HCT116 (cell line): ENCODE measurements around the gene TTYH2. TPM values are rescaled to one million over a fixed set of nuclear protein-coding genes. Genes with fewer than 3 reads are reported as not detected.

Experiments used
- ATAC-seq: fragments of 200-7000 bp; cut with Tn5 transposase; 2 replicates; pipeline ENCODE4 v1.9.1; 2020; ENCODE audit warnings: mild to moderate bottlenecking, moderate library complexity
- BruUV-seq: library from RNA; stranded (reverse); fragments of 400-500 nt; replicated peaks from 2 replicates; lab custom pipeline; 2021; lab: Mats Ljungman, UMichigan
- CTCF ChIA-PET: fragments of 300-600 bp; sonication (Branson Sonifier 250); formaldehyde crosslinking; loops from one replicate; lab custom pipeline; 2021; ENCODE audit warnings: antibody characterized with exemption; lab: Charles Lee
- POLR2A ChIA-PET: fragments of 300-600, 350-600 bp; sonication (Branson Sonifier 250); formaldehyde crosslinking; loops from one replicate; lab custom pipeline; 2021; ENCODE audit warnings: antibody characterized with exemption; lab: Charles Lee
- RAD21 ChIA-PET, 2 experiments: fragments of 300-600 bp; sonication (Branson Sonifier 250); formaldehyde crosslinking; loops; one replicate each; lab custom pipeline; 2023; ENCODE audit warnings: low total read pairs in 2 of 2; ENCODE audit not compliant: uncharacterized antibody in 2 of 2, unreplicated experiment in 2 of 2, low non-redundant PET in 1 of 2; lab: Charles Lee
- DNase-seq: peaks from one replicate; pipeline ENCODE4 v3.0.0-alpha.2; 2010; ENCODE audit warnings: low read depth, low spot score
- H2AFZ ChIP-seq: fragments of 200-600 bp; shearing (Covaris generic), sonication (generic); 2 replicates; pipeline ENCODE4 v1.6.1; 2017; ENCODE audit warnings: low read depth, mixed run types, mixed read lengths, antibody characterized with exemption, low read length; ENCODE audit not compliant: poor library complexity, severe bottlenecking
- H3K27ac ChIP-seq: 2 replicates; pipeline ENCODE4 v1.5.1; 2012; ENCODE audit warnings: low read depth, low read length
- H3K27me3 ChIP-seq: fragments of 200-600 bp; sonication (generic); 2 replicates; pipeline ENCODE4 v1.6.1; 2016; ENCODE audit warnings: mixed run types, low read length, mixed read lengths; ENCODE audit not compliant: insufficient read depth
- H3K36me3 ChIP-seq, 2 experiments: fragments of 200-500 bp in 1 of 2; fragments of 200-600 bp in 1 of 2; sonication (Bioruptor generic) in 1 of 2; sonication (generic) in 1 of 2; 2 replicates each; pipeline versions ENCODE4 v1.5.1 to v1.6.1; 2014 to 2016; ENCODE audit warnings: low read length in 2 of 2, inconsistent platforms in 1 of 2, mixed read lengths in 1 of 2, mixed run types in 1 of 2; ENCODE audit not compliant: insufficient read depth in 2 of 2, control insufficient read depth in 1 of 2
- H3K4me1 ChIP-seq, 2 experiments: fragments of 200-600 bp in 1 of 2; sonication (generic) in 1 of 2; 2 replicates each; pipeline versions ENCODE4 v1.5.1 to v1.6.1; 2012 to 2017; ENCODE audit warnings: low read length in 2 of 2, inconsistent platforms in 1 of 2, mild to moderate bottlenecking in 1 of 2, mixed read lengths in 1 of 2, mixed run types in 1 of 2, moderate library complexity in 1 of 2; ENCODE audit not compliant: insufficient read depth in 2 of 2, control insufficient read depth in 1 of 2
- H3K4me2 ChIP-seq: fragments of 200-600 bp; sonication (generic); 2 replicates; pipeline ENCODE4 v1.6.1; 2017; ENCODE audit warnings: mixed run types, low read length, mixed read lengths
- H3K4me3 ChIP-seq, 2 experiments: fragments of 200-600 bp in 1 of 2; sonication (generic) in 1 of 2; replicated peaks in 1 of 2; 2 replicates each; pipeline ENCODE4 v1.5.1; 2011 to 2016; ENCODE audit warnings: low read length in 2 of 2, control low read depth in 1 of 2, low read depth in 1 of 2, mild to moderate bottlenecking in 1 of 2, mixed read lengths in 1 of 2, mixed run types in 1 of 2
- H3K79me2 ChIP-seq: fragments of 200-600 bp; sonication (generic); 2 replicates; pipeline ENCODE4 v1.6.1; 2017; ENCODE audit warnings: mild to moderate bottlenecking, mixed run types, low read length, moderate library complexity, mixed read lengths; ENCODE audit not compliant: insufficient read depth
- H3K9ac ChIP-seq: fragments of 200-600 bp; sonication (generic); 2 replicates; pipeline ENCODE4 v1.6.1; 2016; ENCODE audit warnings: low read length, mixed read lengths
- H3K9me2 ChIP-seq: fragments of 200-600 bp; sonication (generic), shearing (Covaris generic); 2 replicates; pipeline ENCODE4 v1.6.1; 2017; ENCODE audit warnings: mixed run types, mild to moderate bottlenecking, moderate library complexity; ENCODE audit not compliant: insufficient read depth
- H3K9me3 ChIP-seq, 2 experiments: fragments of 200-500 bp in 1 of 2; fragments of 200-600 bp in 1 of 2; sonication (Bioruptor generic) in 1 of 2; sonication (generic) in 1 of 2; 2 replicates each; pipeline ENCODE4 v1.6.1; 2014 to 2017; ENCODE audit warnings: low read length in 2 of 2, mixed read lengths in 2 of 2, inconsistent platforms in 1 of 2, low read depth in 1 of 2, mild to moderate bottlenecking in 1 of 2, mixed run types in 1 of 2, moderate library complexity in 1 of 2; ENCODE audit not compliant: control insufficient read depth in 1 of 2, insufficient read depth in 1 of 2
- H4K20me1 ChIP-seq: fragments of 200-600 bp; sonication (generic), shearing (Covaris generic); 2 replicates; pipeline ENCODE4 v1.6.1; 2017; ENCODE audit warnings: mixed run types, mild to moderate bottlenecking, moderate library complexity; ENCODE audit not compliant: insufficient read depth
- CBX3 ChIP-seq: IDR thresholded peaks from 2 replicates; pipeline ENCODE4 v1.6.1; 2012; ENCODE audit warnings: low read depth
- CEBPB ChIP-seq: IDR thresholded peaks from 2 replicates; pipeline ENCODE4 v1.6.1; 2012; ENCODE audit warnings: low read depth
- EGR1 ChIP-seq: IDR thresholded peaks from 2 replicates; pipeline ENCODE4 v1.6.1; 2012; ENCODE audit warnings: low read depth
- EZH2 ChIP-seq: fragments of 200-600 bp; sonication (generic); IDR thresholded peaks from 2 replicates; pipeline ENCODE4 v1.6.1; 2017; ENCODE audit warnings: antibody characterized with exemption, mixed run types
- RAD21 ChIP-seq: IDR thresholded peaks from 2 replicates; pipeline ENCODE4 v1.6.1; 2012; ENCODE audit warnings: low read depth, mild to moderate bottlenecking
- YY1 ChIP-seq: IDR thresholded peaks from 2 replicates; pipeline ENCODE4 v1.6.1; 2011; ENCODE audit warnings: low read length, low read depth, moderate library complexity, mild to moderate bottlenecking; ENCODE audit not compliant: insufficient replicate concordance; ENCODE audit errors: extremely low read depth
- ZFX ChIP-seq: fragments of 450-650 bp; IDR thresholded peaks from 2 replicates; pipeline ENCODE4 v1.6.1; 2017
- intact Hi-C: fragments of 100-400 bp; cut with micrococcal nuclease; formaldehyde crosslinking; loops from 2 replicates; pipeline ENCODE4 v1.10.0; 2022
- total RNA-seq: library from RNA; stranded (reverse); gene quantifications from one replicate; pipeline ENCODE4 v1.2.1, GENCODE V29; 2021; ENCODE audit not compliant: unreplicated experiment

TTYH2 gene
- total RNA-seq, 1 experiment from 2014 or later, result 10.8 TPM

DNA sequence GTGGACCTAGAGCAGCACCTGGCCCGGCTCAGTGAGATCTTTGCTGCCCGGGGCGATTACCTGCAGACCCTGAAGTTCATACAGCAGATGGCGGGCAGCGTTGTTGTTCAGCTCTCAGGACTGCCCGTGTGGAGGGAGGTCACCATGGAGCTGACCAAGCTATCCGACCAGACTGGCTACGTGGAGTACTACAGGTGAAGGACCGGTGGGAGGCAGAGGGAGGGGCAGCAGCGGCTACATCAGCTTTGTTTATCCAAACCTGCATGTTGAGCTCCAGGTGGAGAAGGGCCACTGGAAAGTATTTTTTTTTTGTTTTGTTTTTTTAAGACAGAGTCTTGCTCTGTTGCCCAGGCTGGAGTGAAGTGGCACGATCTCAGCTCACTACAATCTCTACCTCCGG is 23.9 kb downstream of the TTYH2 start:
- POLR2A ChIA-PET, result interaction anchor here (1.1 kb wide), 1 partner anchor 8 kb away, joined by 3 read pairs; no protein-coding TSS in a partner anchor
- H2AFZ ChIP-seq, result no peak overlapping the region
- H3K79me2 ChIP-seq, result no peaks in the 10 kb centered on the region
- no peak for ATAC-seq
- H3K9me2 ChIP-seq, result no peaks in the 10 kb centered on the region
- H3K9me3 ChIP-seq, result no peaks in the 10 kb centered on the region
- H3K4me1 ChIP-seq, result no peaks in the 10 kb centered on the region
- H4K20me1 ChIP-seq, result no peaks in the 10 kb centered on the region
- no peak overlapping the region for H3K4me2 ChIP-seq
- TF ChIP-seq CBX3 (no peak), EZH2 (no peak), CEBPB (no peak)
- TF ChIP-seq, all 23 proteins: peak for 0
- Histone ChIP-seq H3K9ac (no peak overlapping the region), H3K27me3 (no peaks in the 10 kb centered on the region), H3K36me3 (no peaks in the 10 kb centered on the region; a peak in 1 of 4 replicates), H3K4me3 (no peak overlapping the region), H3K27ac (no peak overlapping the region)
- no TSS peak for BruUV-seq
- CTCF ChIA-PET, result no interaction called here
- intact Hi-C loops, result no loop called here
- RAD21 ChIA-PET, result no interaction called here
- no peak for DNase-seq

DNA sequence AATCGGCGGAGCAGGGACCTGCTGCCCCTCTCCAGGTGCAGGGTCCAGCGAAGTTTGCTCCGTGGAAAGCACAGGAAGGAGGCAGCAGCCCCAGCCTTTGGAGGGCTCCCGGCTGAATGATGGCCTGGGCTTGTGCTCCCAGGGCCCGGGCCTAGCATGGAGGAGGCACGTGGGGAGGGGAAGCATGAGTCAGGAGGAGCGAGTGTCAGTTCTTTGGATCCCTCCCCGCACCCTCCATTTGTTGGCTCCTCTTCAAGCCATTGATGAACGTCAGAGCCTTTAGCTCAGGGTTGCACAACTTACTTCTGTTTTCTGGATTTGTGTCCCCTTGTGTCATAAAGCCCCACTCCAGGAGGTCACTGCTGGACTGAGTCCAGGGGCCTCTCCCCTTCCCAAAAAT is 25.8 kb downstream of the TTYH2 start:
- H3K4me2 ChIP-seq, result no peak overlapping the region
- intact Hi-C loops, result no loop called here
- no peak overlapping the region for H3K27ac ChIP-seq
- no peak for DNase-seq
- CTCF ChIA-PET, result no interaction called here
- H3K36me3 ChIP-seq, result no peaks in the 10 kb centered on the region; a peak in 1 of 4 replicates
- no peak for ATAC-seq
- H4K20me1 ChIP-seq, result no peaks in the 10 kb centered on the region
- no peak overlapping the region for H3K9ac ChIP-seq
- H3K9me2 ChIP-seq, result no peaks in the 10 kb centered on the region
- no peak overlapping the region for H2AFZ ChIP-seq
- no peaks in the 10 kb centered on the region for H3K9me3 ChIP-seq
- TF ChIP-seq EGR1, result no peak
- TF ChIP-seq YY1, result no peak
- TF ChIP-seq RAD21, result no peak
- TF ChIP-seq ZFX, result no peak
- no peaks in the 10 kb centered on the region for H3K27me3 ChIP-seq
- H3K4me1 ChIP-seq, result no peaks in the 10 kb centered on the region
- RAD21 ChIA-PET, result no interaction called here
- POLR2A ChIA-PET, result no interaction called here
- H3K4me3 ChIP-seq, result no peak overlapping the region
- BruUV-seq, result no TSS peak
- no peaks in the 10 kb centered on the region for H3K79me2 ChIP-seq
